Measurements from ENCODE around the gene SVOP.

The SVOP gene

GRCh38 chr12:108928695-108929094, 92.2 kb downstream of the SVOP start:
- no peak for DNase-seq

- no peak for DNase-seq
Measured at GRCh38 chr12:108922918-108923317, 98.0 kb downstream of the SVOP start.

GRCh38 chr12:108921946-108922345, 98.9 kb downstream of the SVOP start:
- DNase-seq: no peak

- DNase-seq: no peak
Measured at GRCh38 chr12:108918960-108919642, 101.8 kb downstream of the SVOP start.

GRCh38 chr12:108918206-108918605, 102.7 kb downstream of the SVOP start:
- DNase-seq: no peak

GRCh38 chr12:108916336-108916735, 104.5 kb downstream of the SVOP start:
- no peak for DNase-seq

- no peak for DNase-seq
Measured at GRCh38 chr12:108915632-108916133, 105.2 kb downstream of the SVOP start.

GRCh38 chr12:108914121-108914531, 106.7 kb downstream of the SVOP start:
- no peak for DNase-seq

- no peak for DNase-seq
Measured at GRCh38 chr12:108912361-108912760, 108.5 kb downstream of the SVOP start.

- DNase-seq: no peak
Measured at GRCh38 chr12:108911915-108912314, 109.0 kb downstream of the SVOP start.

GRCh38 chr12:108910336-108910735, 110.5 kb downstream of the SVOP start:
- DNase-seq: no peak

GRCh38 chr12:108907839-108908351, 113.0 kb downstream of the SVOP start:
- no peak for DNase-seq

- DNase-seq: no peak
Measured at GRCh38 chr12:108906971-108907370, 113.9 kb downstream of the SVOP start.

- no peak for DNase-seq
Measured at GRCh38 chr12:108905725-108906124, 115.1 kb downstream of the SVOP start.

GRCh38 chr12:108899145-108899544, 121.7 kb downstream of the SVOP start:
- DNase-seq: no peak

GRCh38 chr12:108896817-108897216, 124.1 kb downstream of the SVOP start:
- DNase-seq: no peak

- DNase-seq: no peak
Measured at GRCh38 chr12:108896336-108896735, 124.5 kb downstream of the SVOP start.

GRCh38 chr12:108895220-108895802, 125.6 kb downstream of the SVOP start:
- no peak for DNase-seq

- DNase-seq: peak in 1 of 5 experiments; percentile 18
Measured at GRCh38 chr12:108890208-108890607, 130.7 kb downstream of the SVOP start.

GRCh38 chr12:108888031-108888430, 132.8 kb downstream of the SVOP start:
- no peak for DNase-seq

GRCh38 chr12:108886873-108887629, 133.8 kb downstream of the SVOP start:
- DNase-seq: no peak

GRCh38 chr12:108884116-108885012, 136.5 kb downstream of the SVOP start:
- DNase-seq: peak; percentile 17 to 68 (median 48)

Data from T-helper 2 cell (primary cell).